Lung (tissue), 16 donors: ENCODE data around the gene C1D. TPM values are rescaled to one million over a fixed set of nuclear protein-coding genes. Genes with fewer than 3 reads are reported as not detected.
A peak's percentile ranks its signal among the peaks of the same experiment; 100 is the strongest.

ENCODE experiments used
- ATAC-seq: fragments of 200-7000 bp; cut with Tn5 transposase; one replicate; pipeline ENCODE4 v1.9.1; 2020; ENCODE audit warnings: moderate number of reproducible peaks; ENCODE audit not compliant: insufficient read depth, low FRiP score
- DNase-seq, 3 donors: peaks; one replicate each; pipeline ENCODE4 v3.0.0-alpha.2; 2013 to 2017
- H3K27ac ChIP-seq, 2 donors: one replicate each; pipeline ENCODE4 v1.5.1; 2013; ENCODE audit warnings: mild to moderate bottlenecking in 2 of 2, moderate library complexity in 2 of 2, control low read depth in 1 of 2, inconsistent platforms in 1 of 2, low read depth in 1 of 2, low read length in 1 of 2
- H3K27me3 ChIP-seq, 3 donors: one replicate each; pipeline ENCODE4 v1.5.1; 2013; ENCODE audit warnings: low read length in 2 of 3; ENCODE audit not compliant: control insufficient read depth in 3 of 3, insufficient read depth in 3 of 3
- H3K36me3 ChIP-seq, 4 donors: one replicate each; pipeline ENCODE4 v1.5.1; 2013; ENCODE audit warnings: low read length in 4 of 4, mild to moderate bottlenecking in 1 of 4, moderate library complexity in 1 of 4; ENCODE audit not compliant: control insufficient read depth in 4 of 4, insufficient read depth in 4 of 4
- H3K4me1 ChIP-seq, 5 donors: one replicate each; pipeline ENCODE4 v1.5.1; 2013; ENCODE audit warnings: low read length in 5 of 5, mild to moderate bottlenecking in 2 of 5, moderate library complexity in 1 of 5; ENCODE audit not compliant: control insufficient read depth in 5 of 5, insufficient read depth in 5 of 5
- H3K4me3 ChIP-seq: one replicate; pipeline ENCODE4 v1.5.1; 2013; ENCODE audit warnings: mild to moderate bottlenecking, control low read depth, moderate library complexity
- H3K9ac ChIP-seq, 2 donors: one replicate each; pipeline ENCODE4 v1.5.1; 2013; ENCODE audit warnings: low read length in 2 of 2, control low read depth in 1 of 2; ENCODE audit not compliant: insufficient read depth in 1 of 2
- H3K9me3 ChIP-seq, 4 donors: one replicate each; pipeline ENCODE4 v1.5.1; 2013; ENCODE audit warnings: low read length in 3 of 4, mild to moderate bottlenecking in 1 of 4, moderate library complexity in 1 of 4; ENCODE audit not compliant: control insufficient read depth in 4 of 4, insufficient read depth in 3 of 4
- WGBS, 2 donors: extraction: QIAGEN DNeasy Blood & Tissue Kit; methylation state at CpG; one replicate each; pipeline ENCODE4 v1.1.7; 2013; 5-methylcytosine and 5-hydroxymethylcytosine counted together
- long read RNA-seq, 5 donors: transcript quantifications; one replicate each; lab custom pipeline, GENCODE V29; 2026
- polyA plus RNA-seq, 2 donors: library from polyadenylated mRNA; stranded (reverse); fragments of 200-250 nt; gene quantifications; one replicate each; pipeline ENCODE4 v1.2.1, GENCODE V29; 2013
- total RNA-seq, 2 donors: library from RNA; depleted of rRNA in 1 of 2; stranded (reverse); fragments of >200 nt in 1 of 2; gene quantifications; one replicate each; pipeline ENCODE4 v1.2.1, GENCODE V29; 2014 to 2021
- TF ChIP-seq, protein P1 (sequence below): IDR thresholded peaks from 2 replicates; pipeline ENCODE4 v1.5.1; 2012; ENCODE audit warnings: mild to moderate bottlenecking; ENCODE audit errors: control extremely low read depth, extremely low read depth
- donor health status: control.
- donor health status: control.
- donor health status: Bipolar disorder and iron deficiency.
- donor health status: healthy.
- donor health status: DM: yes; HTN: yes; CAD: no.

C1D gene, protein sequence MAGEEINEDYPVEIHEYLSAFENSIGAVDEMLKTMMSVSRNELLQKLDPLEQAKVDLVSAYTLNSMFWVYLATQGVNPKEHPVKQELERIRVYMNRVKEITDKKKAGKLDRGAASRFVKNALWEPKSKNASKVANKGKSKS
- total RNA-seq (10 to 100 TPM; 16.5 to 35.7 TPM), polyA plus RNA-seq (10 to 100 TPM; 12.9 to 38.3 TPM)
- long read RNA-seq, donor 1, transcript C1D-204 (5 exons, 736 nt), result major isoform, 36 of 74 reads
- long read RNA-seq, donor 1, partial matches to known transcripts, result 22 of 74 reads
- long read RNA-seq, donor 1, other reads (novel, unspliced or antisense), result 14 of 74 reads
- long read RNA-seq, donor 2, transcript C1D-204 (5 exons, 736 nt), result major isoform, 19 of 24 reads
- long read RNA-seq, donor 2, transcript C1D-201 (5 exons, 2,233 nt), result minor isoform, 5 of 24 reads
- long read RNA-seq, donor 2, partial matches to known transcripts, result 0 of 24 reads
- long read RNA-seq, donor 2, other reads (novel, unspliced or antisense), result 0 of 24 reads
- long read RNA-seq, donor 3, transcript C1D-201 (5 exons, 2,233 nt), result minor isoform, 5 of 48 reads
- long read RNA-seq, donor 3, transcript C1D-204 (5 exons, 736 nt), result major isoform, 25 of 48 reads
- long read RNA-seq, donor 3, partial matches to known transcripts, result 13 of 48 reads
- long read RNA-seq, donor 3, other reads (novel, unspliced or antisense), result 5 of 48 reads
- long read RNA-seq, donor 4, transcript C1D-201 (5 exons, 2,233 nt), result minor isoform, 7 of 26 reads
- long read RNA-seq, donor 4, transcript C1D-204 (5 exons, 736 nt), result major isoform, 9 of 26 reads
- long read RNA-seq, donor 4, partial matches to known transcripts, result 10 of 26 reads
- long read RNA-seq, donor 4, other reads (novel, unspliced or antisense), result 0 of 26 reads
- long read RNA-seq, donor 5, transcript C1D-204 (5 exons, 736 nt), result major isoform, 28 of 73 reads
- long read RNA-seq, donor 5, transcript C1D-201 (5 exons, 2,233 nt), result minor isoform, 15 of 73 reads
- long read RNA-seq, donor 5, partial matches to known transcripts, result 30 of 73 reads
- long read RNA-seq, donor 5, other reads (novel, unspliced or antisense), result 0 of 73 reads

DNA sequence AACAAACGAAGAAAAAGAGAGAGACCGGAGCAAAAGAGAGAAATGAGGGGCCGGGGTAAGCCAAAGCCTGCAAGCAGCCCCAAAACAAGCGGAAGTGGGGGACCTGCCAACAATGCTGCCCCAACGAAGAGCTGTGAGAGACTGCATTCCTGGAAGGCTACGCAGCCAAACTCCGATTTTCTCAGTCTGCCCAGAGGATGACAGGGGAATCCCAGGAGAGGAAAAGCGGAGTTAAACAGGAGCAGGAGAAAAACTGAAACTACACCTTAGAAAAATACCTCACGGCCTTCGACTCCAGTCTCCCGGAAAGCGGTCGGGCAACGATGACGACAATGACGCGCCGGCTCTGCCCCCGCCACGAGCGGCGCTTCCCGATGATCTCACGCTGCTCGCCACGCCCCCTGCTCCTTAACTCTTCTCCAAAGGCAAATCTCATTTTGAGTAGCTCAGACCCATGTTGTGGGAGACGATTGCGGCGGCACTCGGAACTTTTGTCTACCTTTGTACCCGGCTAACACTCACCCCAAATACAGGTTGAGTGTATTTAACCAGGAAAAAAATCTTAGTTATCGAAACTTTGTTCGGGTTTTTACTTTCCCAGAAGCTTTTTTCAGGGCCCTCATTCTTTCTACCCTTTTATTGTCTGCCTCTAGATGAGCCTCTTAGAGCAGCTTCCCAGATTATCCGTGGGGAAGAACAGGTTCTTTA lies at the start of gene C1D:
C1D (minus strand) TSS at position 325 of the 708 bp plus-strand sequence. CDS start 15,694 bp downstream, outside the sequence.
- 0 to 1% methylated on average over 34 of the region's 34 CpGs for WGBS, 2 donors
- Histone ChIP-seq H3K27me3 (no peaks in the 10 kb centered on the region), H3K4me3 (peak within 1 kb of the TSS; percentile 96), H3K27ac (peak within 1 kb of the TSS; percentile 69 to 99), H3K4me1 (peaks cover 0 to 27% (median 7%) of the 10 kb centered on the region in 5 donors), H3K9ac (peak within 1 kb of the TSS; percentile 98 to 100), H3K9me3 (no peaks in the 10 kb centered on the region), H3K36me3 (peaks cover 0 to 4% (median 0%) of the 10 kb centered on the region in 4 donors)
- DNase-seq (peak; percentile 96 to 98 (median 97)), ATAC-seq (peak; percentile 100)
- TF ChIP-seq, protein P1, sequence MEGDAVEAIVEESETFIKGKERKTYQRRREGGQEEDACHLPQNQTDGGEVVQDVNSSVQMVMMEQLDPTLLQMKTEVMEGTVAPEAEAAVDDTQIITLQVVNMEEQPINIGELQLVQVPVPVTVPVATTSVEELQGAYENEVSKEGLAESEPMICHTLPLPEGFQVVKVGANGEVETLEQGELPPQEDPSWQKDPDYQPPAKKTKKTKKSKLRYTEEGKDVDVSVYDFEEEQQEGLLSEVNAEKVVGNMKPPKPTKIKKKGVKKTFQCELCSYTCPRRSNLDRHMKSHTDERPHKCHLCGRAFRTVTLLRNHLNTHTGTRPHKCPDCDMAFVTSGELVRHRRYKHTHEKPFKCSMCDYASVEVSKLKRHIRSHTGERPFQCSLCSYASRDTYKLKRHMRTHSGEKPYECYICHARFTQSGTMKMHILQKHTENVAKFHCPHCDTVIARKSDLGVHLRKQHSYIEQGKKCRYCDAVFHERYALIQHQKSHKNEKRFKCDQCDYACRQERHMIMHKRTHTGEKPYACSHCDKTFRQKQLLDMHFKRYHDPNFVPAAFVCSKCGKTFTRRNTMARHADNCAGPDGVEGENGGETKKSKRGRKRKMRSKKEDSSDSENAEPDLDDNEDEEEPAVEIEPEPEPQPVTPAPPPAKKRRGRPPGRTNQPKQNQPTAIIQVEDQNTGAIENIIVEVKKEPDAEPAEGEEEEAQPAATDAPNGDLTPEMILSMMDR, result no peak

DNA sequence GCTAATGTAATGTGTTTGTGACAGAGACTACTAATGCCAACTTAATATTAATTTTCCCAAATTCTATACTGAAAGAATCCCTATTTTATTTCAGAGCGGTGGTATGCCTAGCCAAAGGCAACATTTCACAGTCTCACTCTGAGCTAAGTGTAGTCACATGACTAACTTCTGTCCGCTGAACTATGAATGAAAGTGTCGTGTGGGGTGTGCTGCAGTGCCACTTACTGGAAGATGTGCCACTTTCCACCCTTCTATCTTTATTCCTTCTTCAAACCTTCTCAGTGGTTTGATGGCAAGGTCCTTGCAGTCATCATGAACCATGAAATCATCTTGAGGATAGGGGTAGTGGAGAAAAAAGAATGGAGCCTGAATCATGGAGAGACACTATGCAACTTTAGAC lies 47.3 kb upstream of the C1D start:
- ATAC-seq, result no peak
- H3K4me1 ChIP-seq, result no peaks in the 10 kb centered on the region
- H3K27me3 ChIP-seq, result no peaks in the 10 kb centered on the region

DNA sequence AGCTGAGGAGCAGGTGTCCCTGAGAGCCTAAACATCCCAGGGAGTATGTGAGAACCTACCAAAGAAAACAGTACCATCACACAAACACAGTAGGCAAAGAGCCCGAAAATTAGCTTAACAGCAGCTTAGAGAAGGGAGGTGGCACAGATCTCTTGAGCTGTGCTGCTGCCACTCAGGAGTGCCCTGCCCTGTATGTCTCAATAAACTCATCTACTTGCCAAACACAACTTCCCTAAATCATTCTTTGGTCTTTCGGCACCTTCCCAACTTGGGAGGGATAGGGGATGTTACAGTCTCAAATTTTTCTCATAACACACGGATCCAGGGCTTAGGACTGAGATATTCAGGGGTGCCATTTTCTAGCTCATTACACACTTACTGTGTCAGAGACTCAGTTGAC lies 45.3 kb upstream of the C1D start:
- ATAC-seq, result peak; percentile 53
- TF ChIP-seq, protein P1, result no peak
- H3K4me1 ChIP-seq, result no peaks in the 10 kb centered on the region
- H3K27me3 ChIP-seq, result no peaks in the 10 kb centered on the region
- H3K27ac ChIP-seq, result no peak overlapping the region
- WGBS, 2 donors, result 40 to 76% methylated on average over 3 of the region's 3 CpGs
- H3K9ac ChIP-seq, result no peak overlapping the region
- no peak for DNase-seq
- H3K36me3 ChIP-seq, result no peaks in the 10 kb centered on the region
- H3K4me3 ChIP-seq, result no peak overlapping the region
- H3K9me3 ChIP-seq, result peaks cover 0 to 4% (median 0%) of the 10 kb centered on the region in 4 donors

More for the DNA sequence above, 47.3 kb upstream of the C1D start:
- DNase-seq, result no peak
- Histone ChIP-seq H3K9ac (no peak overlapping the region), H3K4me3 (no peak overlapping the region), H3K27ac (no peak overlapping the region), H3K9me3 (peaks cover 0 to 4% (median 0%) of the 10 kb centered on the region in 4 donors), H3K36me3 (no peaks in the 10 kb centered on the region)
- TF ChIP-seq, protein P1, result no peak
- 51 to 72% methylated on average over 3 of the region's 3 CpGs for WGBS, 2 donors
